ENCODE results near the gene ATP5IF1.

ATP5IF1 gene

GRCh38 chr1:28235755-28236655 is at the start of gene ATP5IF1:
Gene ATP5IF1, plus strand, starts transcription at chr1:28236124. Its CDS starts 60 bp downstream, at chr1:28236184.
- DNase-seq, result peak; percentile 91

- DNase-seq, result no peak
These were observed 45.5 kb upstream of the ATP5IF1 start for GRCh38 chr1:28190337-28190979.

DNA sequence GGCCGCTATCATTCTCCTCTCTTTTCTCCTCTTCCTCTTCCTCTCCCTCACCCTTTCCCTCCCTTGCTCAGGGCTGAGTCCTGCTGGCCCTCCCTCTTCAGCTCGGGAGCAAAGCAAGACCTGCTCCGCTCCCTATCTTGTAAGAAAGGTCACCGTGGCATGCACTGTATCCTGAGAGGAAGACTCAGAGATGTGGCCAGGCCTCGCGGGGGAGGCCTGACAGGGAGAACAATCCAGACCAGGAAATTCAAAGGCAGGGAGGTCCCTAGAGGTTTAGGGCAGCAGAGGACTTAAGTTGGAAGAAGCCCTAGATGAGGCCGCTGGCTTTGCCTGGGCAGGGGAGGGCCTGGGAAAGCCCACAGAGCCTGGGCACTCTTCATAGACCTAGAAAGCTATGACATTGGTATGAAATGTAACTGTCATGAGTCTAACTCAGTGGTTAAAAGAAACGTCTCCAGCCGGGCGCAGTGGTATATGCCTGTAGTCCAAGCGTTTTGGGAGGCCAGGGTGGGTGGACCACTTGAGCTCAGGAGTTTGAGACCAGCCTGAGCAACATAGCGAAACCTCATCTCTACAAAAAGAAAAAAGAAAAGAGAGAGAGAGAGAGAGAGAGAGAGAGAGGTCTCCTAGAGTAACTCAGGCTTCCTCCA is 44.8 kb upstream of the ATP5IF1 start:
- no peak for DNase-seq

- no peak for DNase-seq
These were observed 42.2 kb upstream of the ATP5IF1 start for GRCh38 chr1:28193701-28194161.

DNA sequence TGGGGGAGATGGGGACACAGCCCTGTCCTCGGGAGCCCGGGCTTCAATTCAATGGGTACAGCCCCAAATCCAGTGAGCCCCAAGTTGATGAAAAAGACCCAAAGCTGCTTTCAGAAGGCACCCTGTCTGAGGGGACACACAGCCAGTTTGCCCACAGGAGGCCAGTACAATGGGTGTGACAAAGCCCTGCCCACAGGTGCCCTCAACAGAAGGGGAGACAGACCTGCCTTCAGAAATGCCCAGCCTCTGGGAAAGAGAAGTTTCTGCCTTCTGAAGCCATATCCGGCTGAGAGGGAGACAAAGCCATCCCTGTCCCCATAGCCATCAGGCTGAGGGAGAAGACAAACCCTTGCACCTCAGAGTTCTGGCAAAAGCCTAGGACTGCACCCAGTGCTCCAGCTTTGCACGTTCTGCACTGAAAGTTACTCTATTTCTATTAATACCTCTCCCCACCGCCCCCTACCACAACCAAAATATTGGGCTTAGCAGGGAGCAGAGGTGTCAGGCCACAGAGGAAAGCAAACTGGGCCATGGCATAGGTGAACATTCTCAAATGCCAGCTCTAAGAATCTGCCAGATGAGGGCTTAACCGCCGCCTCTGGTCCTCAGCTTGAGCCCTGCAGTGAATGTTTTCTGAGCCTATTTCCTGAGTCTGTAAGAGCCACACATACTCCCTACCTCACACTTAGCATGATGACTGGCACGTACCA is 41.4 kb upstream of the ATP5IF1 start:
- DNase-seq, result no peak

- no peak for DNase-seq
These were observed 40.1 kb upstream of the ATP5IF1 start for GRCh38 chr1:28195780-28196179.

GRCh38 chr1:28196330-28196729 is 39.6 kb upstream of the ATP5IF1 start:
- no peak for DNase-seq

- no peak for DNase-seq
These were observed 38.1 kb upstream of the ATP5IF1 start for GRCh38 chr1:28197682-28198415.

- DNase-seq, result peak; percentile 23
These were observed 36.3 kb upstream of the ATP5IF1 start for GRCh38 chr1:28199328-28200233.

- DNase-seq, result no peak
These were observed 35.6 kb upstream of the ATP5IF1 start for GRCh38 chr1:28200234-28200873.

DNA sequence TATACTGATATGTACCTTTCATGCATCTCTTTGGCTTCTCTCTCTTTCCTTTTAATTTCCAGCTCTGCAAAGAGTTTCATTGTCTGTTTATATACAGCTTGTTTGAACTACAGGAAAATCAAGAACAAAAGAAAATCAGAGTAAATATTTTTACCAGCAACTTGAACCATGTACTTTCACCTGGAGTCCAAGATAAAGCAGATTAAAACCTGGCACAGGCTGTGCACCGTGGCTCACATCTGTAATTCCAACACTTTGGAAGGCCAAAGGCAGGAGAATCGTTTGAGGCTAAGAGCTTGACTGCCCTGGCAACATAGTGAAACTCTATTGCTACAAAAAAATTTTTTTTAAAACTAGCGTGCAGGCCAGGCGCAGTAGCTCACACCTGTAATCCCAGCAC is 30.7 kb upstream of the ATP5IF1 start:
- no peak for DNase-seq

GRCh38 chr1:28208818-28209441 is 27.0 kb upstream of the ATP5IF1 start:
- DNase-seq, result peak; percentile 61

GRCh38 chr1:28209700-28210099 is 26.2 kb upstream of the ATP5IF1 start:
- no peak for DNase-seq

DNA sequence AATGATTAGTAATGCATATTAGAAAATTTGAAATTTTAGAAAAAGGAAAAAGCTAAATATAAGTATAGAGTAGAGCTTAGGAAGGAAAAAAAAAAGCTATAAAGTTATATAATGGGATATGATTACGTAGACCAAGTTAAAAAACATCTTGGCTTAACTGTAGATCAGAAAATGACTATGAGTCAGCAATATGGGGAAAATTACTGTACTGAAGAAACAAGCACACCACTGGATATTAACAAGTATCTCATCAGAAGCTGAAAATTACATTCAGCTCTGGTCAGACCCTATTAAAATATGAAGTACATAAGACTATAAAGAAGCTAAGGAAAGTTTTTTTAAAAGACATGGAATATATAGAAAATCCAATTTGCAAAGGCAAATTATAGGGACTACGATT is 22.6 kb upstream of the ATP5IF1 start:
- no peak for DNase-seq

- DNase-seq, result no peak
These were observed 6.8 kb upstream of the ATP5IF1 start for GRCh38 chr1:28229089-28229488.

DNA sequence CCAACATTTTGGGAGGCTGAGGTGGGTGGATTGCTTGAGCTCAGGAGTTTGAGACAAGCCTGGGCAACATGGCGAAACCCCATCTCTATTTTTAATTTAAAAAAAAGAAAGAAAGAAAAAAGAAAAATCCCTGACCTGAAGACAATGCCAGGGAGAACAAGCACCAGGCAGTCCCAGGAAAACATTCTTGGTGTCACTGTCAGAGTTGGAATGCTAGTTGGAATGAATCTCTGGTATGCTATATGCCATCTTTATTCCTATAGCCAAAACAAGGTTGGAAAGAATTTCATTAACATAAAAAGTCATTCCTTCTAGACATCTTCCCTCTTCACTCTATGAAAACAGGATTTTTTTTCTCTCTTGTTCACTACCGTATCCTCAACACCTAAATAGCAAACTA is 5.9 kb upstream of the ATP5IF1 start:
- no peak for DNase-seq

DNA sequence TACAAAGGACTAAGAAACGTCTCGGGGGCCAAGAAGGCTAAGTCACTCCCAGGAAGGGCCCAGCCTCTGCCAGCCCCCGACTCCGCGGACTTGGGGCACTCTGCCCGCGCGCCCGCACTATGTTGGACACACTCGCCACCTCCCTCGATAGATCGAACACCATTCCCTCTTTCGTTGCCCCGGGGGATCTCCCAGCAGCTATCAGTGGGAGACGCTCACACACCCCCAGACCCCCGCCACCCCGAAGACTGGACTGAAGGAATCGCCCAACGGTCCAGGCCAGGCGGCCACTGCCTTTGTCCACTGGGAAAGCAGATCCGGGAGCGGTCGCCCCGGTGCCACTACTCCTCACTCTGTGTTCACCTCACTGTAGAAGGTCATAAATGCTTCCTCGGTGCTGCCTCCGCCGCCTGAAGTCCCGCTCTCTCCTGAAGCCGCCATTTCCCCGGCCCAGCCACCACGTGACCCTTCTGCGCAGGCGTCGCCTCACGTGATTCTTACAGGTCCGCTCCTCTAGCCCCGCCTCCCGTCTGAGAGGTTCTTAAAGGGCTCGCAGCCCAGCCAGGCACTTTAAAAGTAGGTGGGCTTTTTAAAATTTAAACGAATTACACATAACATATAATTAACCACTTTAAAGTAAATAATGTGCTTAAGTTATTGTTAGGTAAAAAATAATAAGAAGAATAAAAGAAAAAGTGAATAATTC is 3.2 kb upstream of the ATP5IF1 start, which contains the start of gene DNAJC8:
DNAJC8 (minus strand) TSS at position 472 of the 706 bp plus-strand sequence; CDS start at position 441, 31 bp downstream.
- DNase-seq, result peak; percentile 95

GRCh38 chr1:28233264-28233606 is 2.7 kb upstream of the ATP5IF1 start:
- no peak for DNase-seq

- DNase-seq, result no peak
These were observed 865 bp downstream of the ATP5IF1 start for GRCh38 chr1:28236656-28237322.
